NT2/D1 (cell line): ENCODE data around the gene DHX32.

Source experiments
- DNase-seq: peaks from one replicate; pipeline ENCODE4 v3.0.0-alpha.2; 2011; ENCODE audit warnings: low read depth, low spot score
- H3K27me3 ChIP-seq: 2 replicates; pipeline ENCODE4 v1.6.0; 2011; ENCODE audit warnings: mild to moderate bottlenecking; ENCODE audit not compliant: insufficient read length, insufficient read depth
- H3K36me3 ChIP-seq: 2 replicates; pipeline ENCODE4 v1.6.1; 2011; ENCODE audit warnings: mild to moderate bottlenecking, low read length, mixed read lengths; ENCODE audit not compliant: insufficient read depth, insufficient read length
- H3K4me1 ChIP-seq: 2 replicates; pipeline ENCODE4 v1.5.1; 2011; ENCODE audit not compliant: insufficient read depth, insufficient read length
- H3K4me3 ChIP-seq: 2 replicates; pipeline ENCODE4 v1.5.1; 2011; ENCODE audit warnings: low read depth; ENCODE audit not compliant: insufficient read length
- H3K9ac ChIP-seq: 2 replicates; pipeline ENCODE4 v1.6.0; 2011; ENCODE audit warnings: low read depth; ENCODE audit not compliant: insufficient read length
- H3K9me3 ChIP-seq: 2 replicates; pipeline ENCODE4 v1.5.1; 2011; ENCODE audit warnings: mild to moderate bottlenecking, low read length; ENCODE audit not compliant: insufficient read depth
- SUZ12 ChIP-seq: IDR thresholded peaks from 2 replicates; pipeline ENCODE4 v1.6.1; 2011; ENCODE audit not compliant: insufficient read length, insufficient read depth; ENCODE audit errors: extremely low read depth
- YY1 ChIP-seq: IDR thresholded peaks from 2 replicates; pipeline ENCODE4 v1.6.1; 2011; ENCODE audit not compliant: insufficient read length, insufficient read depth
- ZNF274 ChIP-seq: IDR thresholded peaks from 2 replicates; pipeline ENCODE4 v1.6.1; 2011; ENCODE audit warnings: mild to moderate bottlenecking, low read depth, low read length

Gene DHX32

DNA sequence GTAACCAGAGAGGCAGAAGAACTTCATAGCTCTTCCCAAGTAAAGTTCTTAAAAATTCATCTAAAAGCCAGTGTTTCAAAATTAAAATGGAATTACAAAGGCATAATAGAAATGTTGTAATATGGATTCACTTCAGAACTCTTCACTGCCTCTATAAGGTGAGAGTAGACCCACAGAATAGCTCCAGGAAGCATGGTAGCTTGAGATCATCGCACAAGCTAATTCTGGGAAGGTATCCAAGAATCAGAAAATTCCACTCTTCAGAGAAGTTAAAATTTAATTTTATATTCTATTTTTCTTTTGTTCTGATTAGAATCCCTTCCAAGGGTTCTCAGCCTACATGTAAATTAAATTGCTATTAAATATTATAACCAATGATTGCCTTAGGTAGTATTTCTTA, 1.5 kb upstream of the DHX32 start:
- no peaks in the 10 kb centered on the region for H3K27me3 ChIP-seq
- H3K4me3 ChIP-seq, result no peak overlapping the region
- no peak for TF ChIP-seq ZNF274
- no peak for TF ChIP-seq YY1
- TF ChIP-seq SUZ12, result no peak
- H3K9me3 ChIP-seq, result no peaks in the 10 kb centered on the region
- no peak overlapping the region for H3K9ac ChIP-seq
- no peak for DNase-seq
- H3K36me3 ChIP-seq, result peaks cover 5% of the 10 kb centered on the region
- H3K4me1 ChIP-seq, result peaks cover 2% of the 10 kb centered on the region

DNA sequence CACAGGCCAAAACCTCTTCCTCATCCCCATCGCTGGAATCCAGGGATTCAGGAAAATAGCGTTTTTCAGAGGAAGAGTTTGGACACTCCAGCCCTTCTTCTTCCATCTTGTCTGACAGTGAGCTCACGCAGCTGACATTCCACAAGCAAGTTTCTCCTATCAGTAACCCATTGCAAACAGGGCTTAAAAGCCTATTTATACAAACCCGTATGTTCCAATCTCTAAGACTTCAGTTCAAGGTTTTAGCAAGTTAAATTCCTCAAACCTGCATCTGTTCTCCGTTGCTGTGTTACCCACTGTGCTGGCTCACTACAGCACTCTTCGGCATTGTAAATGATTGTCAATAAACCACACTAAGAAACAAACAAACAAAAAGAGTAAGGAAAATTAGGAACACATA, 373 bp downstream of the DHX32 start:
- Histone ChIP-seq H3K4me1 (peaks cover 2% of the 10 kb centered on the region), H3K9me3 (peaks cover 12% of the 10 kb centered on the region), H3K27me3 (no peaks in the 10 kb centered on the region), H3K9ac (no peak overlapping the region), H3K4me3 (no peak overlapping the region), H3K36me3 (peaks cover 13% of the 10 kb centered on the region)
- DNase-seq, result no peak
- TF ChIP-seq SUZ12 (no peak), YY1 (no peak), ZNF274 (no peak)

DNA sequence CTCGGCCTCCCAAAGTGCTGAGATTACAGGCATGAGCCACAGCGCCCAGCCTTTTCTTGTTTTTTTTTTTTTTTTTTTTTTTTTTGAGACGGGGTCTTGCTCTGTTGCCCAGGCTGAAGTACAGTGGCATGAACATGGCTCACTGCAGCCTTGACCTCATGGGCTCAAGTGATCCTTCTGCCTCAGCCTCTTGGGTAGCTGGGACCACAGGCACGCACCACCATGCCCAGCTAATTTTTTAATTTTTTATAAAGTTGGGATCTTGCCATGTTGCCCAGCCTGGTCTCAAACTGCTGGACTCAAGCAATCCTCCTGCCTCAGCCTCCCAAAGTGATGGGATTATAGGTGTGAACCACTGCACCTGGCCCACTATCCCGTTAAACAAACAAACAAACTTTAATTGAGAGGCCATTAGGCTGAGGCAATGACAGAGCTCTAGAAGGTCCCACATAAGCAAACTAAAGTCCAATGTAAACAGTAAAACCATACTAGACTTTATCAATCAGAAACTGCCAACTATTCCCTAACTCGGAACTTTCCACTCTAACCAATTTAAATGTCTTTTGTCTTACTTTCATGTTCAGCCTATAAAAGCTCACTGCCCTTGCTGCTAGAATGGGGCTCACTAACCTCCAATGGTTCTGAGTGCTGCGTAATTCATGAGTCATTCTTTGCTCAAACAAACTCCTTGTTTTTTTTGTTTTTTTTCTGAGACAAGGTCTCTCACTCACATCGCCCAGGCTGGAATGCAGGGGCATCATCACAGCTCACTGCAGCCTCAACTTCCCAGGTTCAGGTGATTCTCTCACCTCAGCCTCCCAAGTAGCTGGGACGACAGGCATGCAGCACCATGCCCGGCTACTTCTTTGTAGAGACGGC, 1.9 kb downstream of the DHX32 start:
- Histone ChIP-seq H3K4me3 (no peak overlapping the region), H3K4me1 (peaks cover 2% of the 10 kb centered on the region), H3K9me3 (peaks cover 15% of the 10 kb centered on the region), H3K9ac (no peak overlapping the region), H3K27me3 (no peaks in the 10 kb centered on the region), H3K36me3 (peaks cover 8% of the 10 kb centered on the region)
- DNase-seq, result no peak
- no peak for TF ChIP-seq YY1
- TF ChIP-seq SUZ12, result no peak
- no peak for TF ChIP-seq ZNF274

DNA sequence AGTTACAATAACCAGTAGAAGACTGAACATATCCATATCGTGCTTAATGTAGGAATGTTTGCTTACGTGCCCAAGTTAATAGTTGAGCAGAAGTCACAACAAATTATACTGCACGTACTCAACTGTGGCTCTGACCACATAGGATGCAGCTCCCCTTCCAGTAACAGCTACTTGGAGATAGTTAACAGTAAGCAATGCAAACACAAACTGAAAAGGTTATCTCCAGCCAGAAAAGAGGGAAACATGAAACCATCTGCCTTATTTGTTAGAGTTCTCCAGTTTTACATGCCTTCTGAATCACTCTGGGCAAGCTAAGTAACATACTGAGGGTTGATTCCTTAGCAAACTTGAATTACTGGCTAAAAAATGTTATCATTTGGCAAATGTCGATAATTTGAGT, 9.8 kb downstream of the DHX32 start:
- H3K9me3 ChIP-seq, result peaks cover 10% of the 10 kb centered on the region
- no peak overlapping the region for H3K4me3 ChIP-seq
- no peaks in the 10 kb centered on the region for H3K4me1 ChIP-seq
- H3K9ac ChIP-seq, result no peak overlapping the region
- no peak for DNase-seq
- TF ChIP-seq SUZ12 (no peak), ZNF274 (no peak), YY1 (no peak)
- H3K27me3 ChIP-seq, result no peaks in the 10 kb centered on the region
- peaks cover 12% of the 10 kb centered on the region for H3K36me3 ChIP-seq

DNA sequence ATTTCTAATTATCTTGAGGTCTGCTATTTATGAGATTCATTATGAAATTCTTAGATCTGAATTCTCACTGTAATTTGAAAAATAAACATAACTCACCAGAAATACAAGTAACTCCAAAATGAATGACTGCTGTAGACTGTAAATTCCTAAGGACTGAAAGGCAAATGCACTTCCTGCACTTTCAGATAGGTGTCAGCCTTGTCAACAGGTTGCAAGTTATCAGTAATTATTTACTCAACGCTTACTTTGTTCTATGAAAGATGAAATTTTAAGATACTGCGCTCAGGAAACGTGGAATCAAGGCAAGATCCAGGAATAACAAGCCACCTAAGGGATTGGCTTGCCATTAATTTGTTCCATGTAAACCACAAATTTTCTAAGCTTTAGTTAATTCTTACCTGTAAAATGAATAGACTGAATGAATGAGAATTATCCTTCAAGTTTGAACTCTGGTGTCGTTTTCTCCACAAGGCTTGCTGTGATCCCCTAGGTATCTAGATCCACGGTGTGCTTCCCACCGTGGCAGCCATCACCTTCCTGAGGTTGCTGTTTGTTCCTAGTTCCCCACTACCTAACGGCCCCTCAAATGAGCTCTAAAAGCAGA, 12.6 kb downstream of the DHX32 start:
- no peak for TF ChIP-seq SUZ12
- TF ChIP-seq ZNF274, result no peak
- no peak for TF ChIP-seq YY1
- peak; percentile 9 for DNase-seq
- H3K9ac ChIP-seq, result no peak overlapping the region
- no peaks in the 10 kb centered on the region for H3K4me1 ChIP-seq
- no peaks in the 10 kb centered on the region for H3K27me3 ChIP-seq
- H3K4me3 ChIP-seq, result no peak overlapping the region
- no peaks in the 10 kb centered on the region for H3K9me3 ChIP-seq
- H3K36me3 ChIP-seq, result peaks cover 20% of the 10 kb centered on the region

DNA sequence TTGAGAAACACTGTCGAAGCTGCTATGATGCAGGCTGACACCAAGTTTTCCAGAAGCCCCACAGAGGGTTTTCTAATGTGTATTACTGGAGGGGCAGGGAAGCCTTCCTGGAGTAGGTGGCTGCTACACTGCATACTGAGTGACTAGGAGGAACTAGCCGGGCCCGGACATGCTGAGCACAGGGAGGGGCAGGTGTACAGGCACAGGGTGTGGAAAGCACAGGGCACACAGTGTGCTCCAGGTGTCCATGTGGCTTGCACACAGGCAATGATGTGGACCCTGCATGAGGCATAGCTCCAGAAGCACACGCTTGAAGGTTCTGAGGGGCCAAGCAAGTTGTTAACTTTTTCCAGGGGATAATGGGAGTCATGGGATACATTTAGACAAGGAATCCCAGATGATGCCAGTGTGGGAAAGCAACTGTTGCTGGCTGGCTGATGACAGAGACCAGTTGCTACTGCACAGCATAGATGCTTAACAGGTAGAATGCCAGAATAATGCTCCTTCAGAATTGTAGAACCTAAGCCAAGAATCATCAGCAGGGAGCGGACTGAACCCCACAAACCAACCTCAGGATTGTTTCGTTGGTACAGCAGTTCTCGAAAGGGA, 14.6 kb downstream of the DHX32 start:
- no peaks in the 10 kb centered on the region for H3K4me1 ChIP-seq
- no peaks in the 10 kb centered on the region for H3K9me3 ChIP-seq
- H3K27me3 ChIP-seq, result no peaks in the 10 kb centered on the region
- peaks cover 20% of the 10 kb centered on the region for H3K36me3 ChIP-seq
- no peak overlapping the region for H3K4me3 ChIP-seq
- no peak overlapping the region for H3K9ac ChIP-seq
- no peak for TF ChIP-seq ZNF274
- TF ChIP-seq YY1, result no peak
- TF ChIP-seq SUZ12, result no peak
- no peak for DNase-seq

DNA sequence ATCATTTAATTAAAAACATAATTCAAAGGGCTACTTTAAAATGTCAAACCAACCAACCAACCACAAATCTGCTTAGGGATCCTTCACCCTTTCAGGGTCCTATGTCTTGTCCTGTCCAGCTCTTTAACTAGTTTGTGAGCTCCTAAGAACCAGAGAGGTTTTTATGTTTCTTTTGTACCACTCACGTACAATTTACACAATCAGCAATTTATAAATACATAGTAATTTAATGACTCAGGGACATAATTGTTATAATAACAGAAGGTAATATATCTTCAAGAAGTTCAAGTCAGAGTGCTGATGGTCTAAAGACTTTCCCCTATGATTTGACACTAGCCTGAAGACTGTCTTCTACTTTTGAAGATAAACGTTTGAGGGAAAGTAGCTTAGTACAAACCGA, 16.0 kb downstream of the DHX32 start:
- Histone ChIP-seq H3K9ac (no peak overlapping the region), H3K4me3 (no peak overlapping the region), H3K36me3 (peaks cover 20% of the 10 kb centered on the region), H3K27me3 (no peaks in the 10 kb centered on the region), H3K4me1 (no peaks in the 10 kb centered on the region), H3K9me3 (no peaks in the 10 kb centered on the region)
- no peak for DNase-seq
- TF ChIP-seq ZNF274 (no peak), YY1 (no peak)
